Skeletal muscle tissue (tissue), 4 donors: Measurements from ENCODE around the gene UIMC1. TPM values are rescaled to one million over a fixed set of nuclear protein-coding genes. Genes with fewer than 3 reads are reported as not detected.
"Not testable (repeated sequence)": the region's sequence is repeated elsewhere in the genome, so short reads cannot be mapped to it uniquely, and the experiment has no call there.

Experiments
- H3K27ac ChIP-seq: one replicate; pipeline ENCODE4 v1.7.0; 2013; ENCODE audit warnings: mild to moderate bottlenecking, low read depth, low read length, inconsistent platforms
- H3K27me3 ChIP-seq, 3 donors: one replicate each; pipeline ENCODE4 v1.7.0; 2013; ENCODE audit warnings: low read length in 3 of 3; ENCODE audit not compliant: control insufficient read depth in 3 of 3, insufficient read depth in 3 of 3
- H3K36me3 ChIP-seq, 3 donors: one replicate each; pipeline ENCODE4 v1.7.0; 2013; ENCODE audit warnings: low read length in 3 of 3; ENCODE audit not compliant: control insufficient read depth in 3 of 3, insufficient read depth in 3 of 3
- H3K4me1 ChIP-seq, 3 donors: one replicate each; pipeline ENCODE4 v1.7.0; 2013; ENCODE audit warnings: low read length in 3 of 3, mild to moderate bottlenecking in 3 of 3; ENCODE audit not compliant: control insufficient read depth in 3 of 3, insufficient read depth in 3 of 3
- H3K4me3 ChIP-seq, 3 donors: one replicate each; pipeline ENCODE4 v1.7.0; 2013; ENCODE audit warnings: low read length in 3 of 3
- H3K9ac ChIP-seq, 3 donors: one replicate each; pipeline ENCODE4 v1.7.0; 2013; ENCODE audit warnings: low read length in 3 of 3, mild to moderate bottlenecking in 3 of 3, moderate library complexity in 2 of 3, low read depth in 1 of 3
- H3K9me3 ChIP-seq, 3 donors: one replicate each; pipeline ENCODE4 v1.7.0; 2013; ENCODE audit warnings: low read length in 3 of 3; ENCODE audit not compliant: control insufficient read depth in 3 of 3
- total RNA-seq: library from RNA; depleted of rRNA; stranded (reverse); fragments of >200 nt; gene quantifications from one replicate; pipeline ENCODE4 v1.2.3, GENCODE V29; 2014
- donor health status: Osteomylitis.

UIMC1 gene
- total RNA-seq, 1 donor from 2014 or later: 40.2 TPM

GRCh38 chr5:176876506-176877431, 129.8 kb downstream of the UIMC1 start:
- Histone ChIP-seq H3K36me3 (no peaks in the 10 kb centered on the region), H3K27ac (no peak overlapping the region), H3K9ac (no peak overlapping the region), H3K4me1 (peaks cover 0 to under 1% (median 0%) of the 10 kb centered on the region in 3 donors), H3K9me3 (no peaks in the 10 kb centered on the region), H3K27me3 (peaks cover 39 to 50% (median 43%) of the 10 kb centered on the region in 3 donors), H3K4me3 (no peak overlapping the region)

GRCh38 chr5:176875783-176876505, 130.6 kb downstream of the UIMC1 start:
- Histone ChIP-seq H3K4me1 (no peaks in the 10 kb centered on the region), H3K9ac (no peak overlapping the region), H3K27ac (no peak overlapping the region), H3K9me3 (no peaks in the 10 kb centered on the region), H3K36me3 (no peaks in the 10 kb centered on the region), H3K4me3 (no peak overlapping the region), H3K27me3 (peaks cover 39 to 50% (median 43%) of the 10 kb centered on the region in 3 donors)

- H3K9me3 ChIP-seq: no peaks in the 10 kb centered on the region
- no peak overlapping the region for H3K9ac ChIP-seq
- no peak overlapping the region for H3K27ac ChIP-seq
- H3K36me3 ChIP-seq: no peaks in the 10 kb centered on the region
- peaks cover 42 to 51% (median 46%) of the 10 kb centered on the region in 3 donors for H3K27me3 ChIP-seq
- no peaks in the 10 kb centered on the region for H3K4me1 ChIP-seq
- no peak overlapping the region for H3K4me3 ChIP-seq
Measured at GRCh38 chr5:176875014-176875550, 131.5 kb downstream of the UIMC1 start.

- no peak overlapping the region for H3K27ac ChIP-seq
- H3K36me3 ChIP-seq: no peaks in the 10 kb centered on the region
- no peak overlapping the region for H3K4me3 ChIP-seq
- H3K9ac ChIP-seq: no peak overlapping the region
- H3K4me1 ChIP-seq: no peaks in the 10 kb centered on the region
- no peaks in the 10 kb centered on the region for H3K9me3 ChIP-seq
- peaks cover 45 to 53% (median 52%) of the 10 kb centered on the region in 3 donors for H3K27me3 ChIP-seq
Measured at GRCh38 chr5:176874198-176874780, 132.3 kb downstream of the UIMC1 start.

GRCh38 chr5:176873541-176874172, 132.9 kb downstream of the UIMC1 start:
- Histone ChIP-seq H3K4me3 (no peak overlapping the region), H3K9ac (no peak overlapping the region), H3K27me3 (peaks cover 45 to 55% (median 55%) of the 10 kb centered on the region in 3 donors), H3K9me3 (no peaks in the 10 kb centered on the region), H3K27ac (no peak overlapping the region), H3K4me1 (no peaks in the 10 kb centered on the region), H3K36me3 (no peaks in the 10 kb centered on the region)

DNA sequence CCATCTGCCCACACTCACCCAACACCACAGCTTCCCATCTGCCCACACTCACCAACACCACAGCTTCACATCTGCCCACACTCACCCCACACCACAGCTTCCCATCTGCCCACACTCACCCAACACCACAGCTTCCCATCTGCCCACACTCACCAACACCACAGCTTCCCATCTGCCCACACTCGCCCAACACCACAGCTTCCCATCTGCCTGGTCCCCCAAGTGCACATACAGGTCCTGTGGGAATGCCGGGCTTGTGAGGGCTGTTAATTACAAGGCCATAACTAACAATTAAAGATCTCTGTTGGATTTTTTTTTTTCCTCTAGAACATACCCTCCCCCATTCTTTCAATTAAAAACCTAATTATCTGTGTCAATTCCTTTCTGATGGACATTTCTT, 133.6 kb downstream of the UIMC1 start:
- not testable (repeated sequence) for H3K4me3 ChIP-seq, H3K4me1 ChIP-seq, H3K36me3 ChIP-seq, H3K9me3 ChIP-seq, H3K27ac ChIP-seq, H3K9ac ChIP-seq
- H3K27me3 ChIP-seq: peaks cover 48 to 61% (median 57%) of the 10 kb centered on the region in 3 donors

GRCh38 chr5:176872586-176872985, 134.0 kb downstream of the UIMC1 start:
- H3K4me3 ChIP-seq, H3K9ac ChIP-seq, H3K4me1 ChIP-seq, H3K36me3 ChIP-seq, H3K27ac ChIP-seq, H3K9me3 ChIP-seq: not testable (repeated sequence)
- H3K27me3 ChIP-seq: peaks cover 49 to 63% (median 55%) of the 10 kb centered on the region in 3 donors

GRCh38 chr5:176870644-176871043, 135.9 kb downstream of the UIMC1 start:
- H3K4me3 ChIP-seq, H3K4me1 ChIP-seq, H3K27ac ChIP-seq, H3K9me3 ChIP-seq, H3K36me3 ChIP-seq, H3K9ac ChIP-seq: not testable (repeated sequence)
- H3K27me3 ChIP-seq: peaks cover 50 to 63% (median 55%) of the 10 kb centered on the region in 3 donors

DNA sequence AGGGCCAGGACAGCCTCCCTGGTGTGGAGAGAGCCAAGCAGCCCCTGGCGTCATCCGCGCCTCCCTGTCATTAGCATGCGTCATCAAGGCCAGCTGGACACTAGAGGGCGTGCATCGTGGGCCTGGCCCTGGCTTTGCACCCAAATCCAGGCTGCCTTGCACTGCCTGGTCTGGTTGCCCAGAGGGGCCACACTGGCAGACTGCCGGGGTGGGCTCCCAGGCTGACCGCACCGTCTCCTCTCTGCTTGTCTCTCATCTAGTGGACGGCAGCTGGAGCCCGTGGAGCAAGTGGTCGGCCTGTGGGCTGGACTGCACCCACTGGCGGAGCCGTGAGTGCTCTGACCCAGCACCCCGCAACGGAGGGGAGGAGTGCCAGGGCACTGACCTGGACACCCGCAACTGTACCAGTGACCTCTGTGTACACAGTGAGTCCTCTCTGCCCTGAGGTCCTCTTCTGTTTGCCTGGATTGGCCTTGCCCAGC, 136.4 kb downstream of the UIMC1 start:
- no peaks in the 10 kb centered on the region for H3K9me3 ChIP-seq
- no peaks in the 10 kb centered on the region for H3K36me3 ChIP-seq
- no peaks in the 10 kb centered on the region for H3K4me1 ChIP-seq
- no peak overlapping the region for H3K9ac ChIP-seq
- H3K27ac ChIP-seq: no peak overlapping the region
- no peak overlapping the region for H3K4me3 ChIP-seq
- H3K27me3 ChIP-seq: peaks cover 50 to 63% (median 55%) of the 10 kb centered on the region in 3 donors
